ENCODE measurements around the gene CRIP3.

GRCh38 chr6:43331891-43332290 lies 23.3 kb upstream of the CRIP3 start:
- TF ChIP-seq CTCF (conservative IDR thresholded peaks at IDR 0.05) (no peak), EZH2 (IDR thresholded peaks at IDR 0.05; ENCODE audit: low read depth) (no peak)

Data from PC-9 (cell line).